ENCODE measurements around the gene SPTBN1. TPM values are rescaled to one million over a fixed set of nuclear protein-coding genes. Genes with fewer than 3 reads are reported as not detected.

SPTBN1 gene
- total RNA-seq, 1 donor from 2014 or later = 680 TPM

GRCh38 chr2:54666634-54667265 is 210.6 kb downstream of the SPTBN1 start:
- DNase-seq (ENCODE audit: extremely low read depth, low read depth, low spot score) = no peak

- DNase-seq (ENCODE audit: extremely low read depth, low read depth, low spot score) = no peak
Observed at GRCh38 chr2:54667266-54667639, 211.1 kb downstream of the SPTBN1 start.

- no peak for DNase-seq (ENCODE audit: extremely low read depth, low read depth, low spot score)
Observed at GRCh38 chr2:54667726-54668650, 211.9 kb downstream of the SPTBN1 start.

GRCh38 chr2:54668711-54669110 is 212.6 kb downstream of the SPTBN1 start:
- DNase-seq (ENCODE audit: extremely low read depth, low read depth, low spot score) = no peak

- no peak for DNase-seq (ENCODE audit: extremely low read depth, low read depth, low spot score)
Observed at GRCh38 chr2:54669677-54670484, 213.8 kb downstream of the SPTBN1 start.

- no peak for DNase-seq (ENCODE audit: extremely low read depth, low read depth, low spot score)
Observed at GRCh38 chr2:54670485-54671009, 214.4 kb downstream of the SPTBN1 start.

- no peak for DNase-seq (ENCODE audit: extremely low read depth, low read depth, low spot score)
Observed at GRCh38 chr2:54671010-54671409, 214.9 kb downstream of the SPTBN1 start.

GRCh38 chr2:54671875-54672589 is 215.9 kb downstream of the SPTBN1 start:
- DNase-seq (ENCODE audit: extremely low read depth, low read depth, low spot score) = no peak

- DNase-seq (ENCODE audit: extremely low read depth, low read depth, low spot score) = no peak
Observed at GRCh38 chr2:54672590-54673456, 216.7 kb downstream of the SPTBN1 start.

GRCh38 chr2:54673501-54673998 is 217.4 kb downstream of the SPTBN1 start:
- peak; percentile 92 for DNase-seq (ENCODE audit: extremely low read depth, low read depth, low spot score)

- no peak for DNase-seq (ENCODE audit: extremely low read depth, low read depth, low spot score)
Observed at GRCh38 chr2:54675281-54675680, 219.2 kb downstream of the SPTBN1 start.

- no peak for DNase-seq (ENCODE audit: extremely low read depth, low read depth, low spot score)
Observed at GRCh38 chr2:54675738-54676137, 219.6 kb downstream of the SPTBN1 start.

GRCh38 chr2:54676656-54677055 is 220.5 kb downstream of the SPTBN1 start:
- DNase-seq (ENCODE audit: extremely low read depth, low read depth, low spot score) = no peak

- no peak for DNase-seq (ENCODE audit: extremely low read depth, low read depth, low spot score)
Observed at GRCh38 chr2:54677476-54678265, 221.5 kb downstream of the SPTBN1 start.

- DNase-seq (ENCODE audit: extremely low read depth, low read depth, low spot score) = no peak
Observed at GRCh38 chr2:54678719-54679118, 222.6 kb downstream of the SPTBN1 start.

- no peak for DNase-seq (ENCODE audit: extremely low read depth, low read depth, low spot score)
Observed at GRCh38 chr2:54680397-54681041, 224.4 kb downstream of the SPTBN1 start.

GRCh38 chr2:54681416-54681815 is 225.3 kb downstream of the SPTBN1 start:
- DNase-seq (ENCODE audit: extremely low read depth, low read depth, low spot score) = no peak

GRCh38 chr2:54683596-54683995 is 227.5 kb downstream of the SPTBN1 start:
- DNase-seq (ENCODE audit: extremely low read depth, low read depth, low spot score) = no peak

All from glomerular endothelial cell (primary cell).